AG09309 (cell line): ENCODE data around the gene GLIS1.

Source experiments
- DNase-seq: peaks from one replicate; pipeline ENCODE4 v3.0.0-alpha.2; 2010; ENCODE audit warnings: low read depth
- H3K4me3 ChIP-seq: 2 replicates; pipeline ENCODE4 v1.5.1; 2011; ENCODE audit warnings: mild to moderate bottlenecking, low read depth, low read length, moderate library complexity; ENCODE audit not compliant: control insufficient read depth
- CTCF ChIP-seq: IDR thresholded peaks from 2 replicates; pipeline ENCODE4 v1.5.1; 2011; ENCODE audit warnings: mild to moderate bottlenecking, low read depth, low read length, inconsistent platforms; ENCODE audit not compliant: insufficient read depth, control insufficient read depth; ENCODE audit errors: missing control alignments

GLIS1 gene

GRCh38 chr1:53593758-53594380, 145.1 kb downstream of the GLIS1 start:
- no peak for TF ChIP-seq CTCF
- no peak overlapping the region for H3K4me3 ChIP-seq
- DNase-seq = no peak

GRCh38 chr1:53592985-53593757, 145.8 kb downstream of the GLIS1 start:
- DNase-seq = no peak
- no peak overlapping the region for H3K4me3 ChIP-seq
- TF ChIP-seq CTCF = no peak

- TF ChIP-seq CTCF = no peak
- no peak overlapping the region for H3K4me3 ChIP-seq
- DNase-seq = peak; percentile 59
Measured at GRCh38 chr1:53592521-53592982, 146.4 kb downstream of the GLIS1 start.

GRCh38 chr1:53591924-53592323, 147.0 kb downstream of the GLIS1 start:
- no peak for DNase-seq
- TF ChIP-seq CTCF = no peak
- H3K4me3 ChIP-seq = no peak overlapping the region

- H3K4me3 ChIP-seq = no peak overlapping the region
- DNase-seq = peak; percentile 56
- no peak for TF ChIP-seq CTCF
Measured at GRCh38 chr1:53590531-53591515, 148.1 kb downstream of the GLIS1 start.

GRCh38 chr1:53590104-53590503, 148.9 kb downstream of the GLIS1 start:
- no peak for TF ChIP-seq CTCF

More at GRCh38 chr1:53590104-53590503, 148.9 kb downstream of the GLIS1 start:
- no peak for DNase-seq
- no peak overlapping the region for H3K4me3 ChIP-seq
